Ovary (tissue), 9 donors: ENCODE measurements around the gene SPTSSA. TPM values are rescaled to one million over a fixed set of nuclear protein-coding genes. Genes with fewer than 3 reads are reported as not detected.

ENCODE experiments used
- DNase-seq, 5 donors: peaks; one replicate each; pipeline ENCODE4 v3.0.0-alpha.2; 2019 to 2020
- H3K27ac ChIP-seq, 2 donors: fragments of 200-600 bp; one replicate each; pipeline versions ENCODE4 v1.5.1 to v1.8.0; 2019 to 2022
- H3K27me3 ChIP-seq: fragments of 200-600 bp; one replicate; pipeline ENCODE4 v1.8.0; 2022
- H3K36me3 ChIP-seq: fragments of 200-600 bp; sonication (generic); one replicate; pipeline ENCODE4 v1.5.1; 2019
- H3K4me1 ChIP-seq: one replicate; pipeline ENCODE4 v1.8.1; 2013; ENCODE audit warnings: mild to moderate bottlenecking, moderate library complexity; ENCODE audit not compliant: insufficient read depth
- H3K4me3 ChIP-seq: fragments of 200-600 bp; sonication (generic); one replicate; pipeline ENCODE4 v1.5.1; 2017
- H3K9me3 ChIP-seq, 2 donors: fragments of 200-600 bp in 1 of 2; sonication (generic) in 1 of 2; one replicate each; pipeline versions ENCODE4 v1.5.1 to v1.8.1; 2013 to 2019; ENCODE audit warnings: mild to moderate bottlenecking in 1 of 2, moderate library complexity in 1 of 2
- EP300 ChIP-seq: sonication (generic); formaldehyde crosslinking; IDR thresholded peaks from one replicate; pipeline ENCODE4 v1.6.1; 2017; ENCODE audit warnings: antibody characterized with exemption
- POLR2A ChIP-seq: fragments of 450-650 bp; IDR thresholded peaks from one replicate; pipeline ENCODE4 v1.6.1; 2017; ENCODE audit warnings: antibody characterized with exemption, mild to moderate bottlenecking, moderate library complexity
- WGBS, 3 donors: extraction: QIAGEN DNeasy Blood & Tissue Kit in 1 of 3; methylation state at CpG; one replicate each; pipeline versions ENCODE4 v1.1.5 to v1.1.7; 2013 to 2017; 5-methylcytosine and 5-hydroxymethylcytosine counted together
- intact Hi-C, 4 donors: fragments of 100-400 bp; cut with DNase I; formaldehyde crosslinking; loops; one replicate each; pipeline versions ENCODE4 v1.11.0 to v1.15.1; 2022 to 2023
- polyA plus RNA-seq, 2 donors: library from polyadenylated mRNA; stranded (reverse); fragments of 200-250 nt in 1 of 2; fragments of 350-450 nt in 1 of 2; fragmentation: Illumina TruSeq in 1 of 2; extraction: RNeasy Lipid Tissue Mini Kit (QIAGEN cat#74804) in 1 of 2; gene quantifications; one replicate each; pipeline ENCODE4 v1.2.3, GENCODE V29; 2013 to 2014
- total RNA-seq, 7 donors: library from RNA; depleted of rRNA in 2 of 7; stranded (reverse); fragments of >200 nt in 2 of 7; fragmentation: NEBNext Ultra II Directional in 3 of 7; extraction: Animal tissue kit (Norgen Biotek cat#: 25700) in 3 of 7; gene quantifications; one replicate each; pipeline versions ENCODE4 v1.1.0 to v1.2.4, GENCODE V29; 2016 to 2023
- TF ChIP-seq, protein P1 (sequence below), 3 donors: fragments of 450-650 bp in 2 of 3; fragments of 200-600 bp in 1 of 3; IDR thresholded peaks; one replicate each; pipeline versions ENCODE4 v1.5.1 to v1.8.0; 2016 to 2022; ENCODE audit warnings: antibody characterized with exemption in 3 of 3, mild to moderate bottlenecking in 1 of 3
- donor health status: DM: no; HTN: no; CAD: no; lungs with moderate emphysema.
- donor health status: DM: no; HTN: no; CAD: no.
- donor health status: Bipolar disorder and iron deficiency.
- donor health status: DM: yes; HTN: yes; CAD: no.
- donor health status: DM: no; HTN: no; CAD: no.
- donor health status: DM: yes; HTN: yes; CAD: no.

Gene SPTSSA
- total and polyA plus RNA-seq, 9 donors = 18.9 to 36.1 (median 24.1) TPM

DNA sequence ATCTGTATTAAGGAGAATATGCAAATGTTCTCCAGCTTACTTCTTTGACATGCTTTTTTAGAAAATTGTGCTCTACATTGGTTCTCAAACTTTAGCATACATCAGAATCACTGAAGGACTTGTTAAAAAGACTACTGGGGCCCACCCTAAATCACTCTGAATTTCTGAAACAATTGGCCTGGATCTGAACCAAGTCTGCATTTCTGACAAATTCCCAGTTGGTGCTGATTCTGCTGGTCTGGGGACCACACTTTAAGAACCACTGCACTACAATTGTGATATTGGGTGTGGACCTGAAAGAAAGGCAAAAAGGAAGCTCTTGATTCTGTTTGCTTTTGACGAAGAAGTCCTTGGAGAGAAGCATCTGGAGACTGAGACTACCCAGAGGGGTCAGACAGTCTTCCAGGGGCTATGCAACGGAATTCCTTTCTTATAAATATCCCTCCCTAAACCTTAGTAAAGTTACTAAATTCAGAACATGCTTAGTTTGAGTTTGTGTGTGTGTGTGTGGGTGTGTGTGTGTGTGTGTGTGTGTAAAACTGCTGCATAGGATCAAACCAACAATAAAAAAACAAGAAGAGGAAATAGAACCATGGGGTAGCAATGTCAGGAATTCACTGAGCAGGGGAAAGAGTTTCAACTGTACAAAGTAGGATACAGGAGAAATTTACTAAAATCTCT is 40.6 kb upstream of the SPTSSA start:
- H3K27me3 ChIP-seq = no peaks in the 10 kb centered on the region
- no peak for DNase-seq
- no peaks in the 10 kb centered on the region for H3K36me3 ChIP-seq
- intact Hi-C loops = no loop called here
- no peak overlapping the region for H3K4me3 ChIP-seq
- whole genome bisulfite sequencing, 3 donors = 4 to 15% (median 5%) methylated on average over 2 of the region's 2 CpGs
- peak overlapping the region; percentile 28 to 46 for H3K27ac ChIP-seq
- H3K9me3 ChIP-seq = no peaks in the 10 kb centered on the region
- TF ChIP-seq EP300 = no peak
- TF ChIP-seq, protein P1, sequence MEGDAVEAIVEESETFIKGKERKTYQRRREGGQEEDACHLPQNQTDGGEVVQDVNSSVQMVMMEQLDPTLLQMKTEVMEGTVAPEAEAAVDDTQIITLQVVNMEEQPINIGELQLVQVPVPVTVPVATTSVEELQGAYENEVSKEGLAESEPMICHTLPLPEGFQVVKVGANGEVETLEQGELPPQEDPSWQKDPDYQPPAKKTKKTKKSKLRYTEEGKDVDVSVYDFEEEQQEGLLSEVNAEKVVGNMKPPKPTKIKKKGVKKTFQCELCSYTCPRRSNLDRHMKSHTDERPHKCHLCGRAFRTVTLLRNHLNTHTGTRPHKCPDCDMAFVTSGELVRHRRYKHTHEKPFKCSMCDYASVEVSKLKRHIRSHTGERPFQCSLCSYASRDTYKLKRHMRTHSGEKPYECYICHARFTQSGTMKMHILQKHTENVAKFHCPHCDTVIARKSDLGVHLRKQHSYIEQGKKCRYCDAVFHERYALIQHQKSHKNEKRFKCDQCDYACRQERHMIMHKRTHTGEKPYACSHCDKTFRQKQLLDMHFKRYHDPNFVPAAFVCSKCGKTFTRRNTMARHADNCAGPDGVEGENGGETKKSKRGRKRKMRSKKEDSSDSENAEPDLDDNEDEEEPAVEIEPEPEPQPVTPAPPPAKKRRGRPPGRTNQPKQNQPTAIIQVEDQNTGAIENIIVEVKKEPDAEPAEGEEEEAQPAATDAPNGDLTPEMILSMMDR (IDR thresholded peaks at IDR 0.05) = no peak
- no peak for TF ChIP-seq POLR2A
- H3K4me1 ChIP-seq = peaks cover 2% of the 10 kb centered on the region

DNA sequence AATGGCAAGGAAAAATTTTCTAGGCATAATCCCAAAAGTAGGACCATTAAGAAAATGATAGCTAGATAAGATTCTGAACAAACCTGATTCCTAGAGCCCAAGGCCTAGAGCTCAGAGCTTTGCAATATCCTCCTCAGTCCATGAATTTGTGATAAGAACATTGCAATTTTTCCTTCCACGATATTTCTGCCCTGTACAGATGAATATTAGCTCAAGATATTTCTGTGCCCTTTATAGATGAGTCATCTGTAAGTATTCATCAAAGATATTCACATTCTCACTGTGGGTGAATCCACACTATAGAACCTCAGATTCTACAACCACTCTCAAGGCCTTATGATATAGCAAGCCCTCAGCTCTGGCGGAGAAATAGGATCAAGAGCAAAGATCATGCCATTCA is 40.0 kb upstream of the SPTSSA start:
- TF ChIP-seq POLR2A (no peak), EP300 (no peak)
- TF ChIP-seq, protein P1 (IDR thresholded peaks at IDR 0.05) = no peak
- no peaks in the 10 kb centered on the region for H3K36me3 ChIP-seq
- no peak for DNase-seq
- no peaks in the 10 kb centered on the region for H3K9me3 ChIP-seq
- no peak overlapping the region for H3K4me3 ChIP-seq
- WGBS, 3 donors = 52 to 65% (median 65%) methylated on average over 2 of the region's 2 CpGs
- intact Hi-C loops = no loop called here
- peak overlapping the region in 1 of 2 donors; percentile 46 for H3K27ac ChIP-seq
- peaks cover 5% of the 10 kb centered on the region for H3K4me1 ChIP-seq
- no peaks in the 10 kb centered on the region for H3K27me3 ChIP-seq

DNA sequence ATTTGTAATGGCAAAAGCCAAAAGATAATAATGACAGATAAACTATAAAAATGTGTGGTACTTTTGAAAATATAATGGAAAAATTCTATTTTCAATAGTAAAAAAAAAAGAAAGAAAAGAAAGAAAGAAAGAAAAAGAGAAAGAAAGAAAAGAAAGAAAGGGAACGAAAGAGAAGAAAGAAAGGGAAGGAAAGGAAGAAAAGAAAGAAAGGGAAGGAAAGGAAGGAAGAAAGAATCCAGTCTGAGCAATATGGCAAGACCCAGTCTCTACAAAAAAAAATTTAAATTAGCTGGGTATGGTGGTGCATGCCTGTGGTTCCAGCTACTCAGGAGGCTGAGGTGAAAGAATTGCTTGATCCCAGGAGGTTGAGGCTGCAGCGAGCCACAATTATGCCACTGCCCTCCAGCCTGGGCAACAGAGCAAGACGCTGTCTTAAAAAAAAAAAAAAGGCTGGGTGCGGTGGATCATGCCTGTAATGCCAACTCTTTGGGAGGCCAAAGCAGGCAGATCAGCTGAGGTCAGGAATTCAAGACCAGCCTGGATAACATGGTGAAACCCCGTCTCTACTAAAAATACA is 39.1 kb upstream of the SPTSSA start:
- H3K4me3 ChIP-seq = no peak overlapping the region
- H3K36me3 ChIP-seq = no peaks in the 10 kb centered on the region
- intact Hi-C loops = no loop called here
- TF ChIP-seq EP300 (no peak), POLR2A (no peak)
- TF ChIP-seq, protein P1 (IDR thresholded peaks at IDR 0.05) = no peak
- H3K9me3 ChIP-seq = no peaks in the 10 kb centered on the region
- DNase-seq = peak in 1 of 5 donors; percentile 3
- peaks cover 10% of the 10 kb centered on the region for H3K4me1 ChIP-seq
- no peak overlapping the region for H3K27ac ChIP-seq
- 92 to 94% (median 93%) methylated on average over 4 to 5 of the region's 5 CpGs for WGBS, 3 donors
- H3K27me3 ChIP-seq = no peaks in the 10 kb centered on the region

DNA sequence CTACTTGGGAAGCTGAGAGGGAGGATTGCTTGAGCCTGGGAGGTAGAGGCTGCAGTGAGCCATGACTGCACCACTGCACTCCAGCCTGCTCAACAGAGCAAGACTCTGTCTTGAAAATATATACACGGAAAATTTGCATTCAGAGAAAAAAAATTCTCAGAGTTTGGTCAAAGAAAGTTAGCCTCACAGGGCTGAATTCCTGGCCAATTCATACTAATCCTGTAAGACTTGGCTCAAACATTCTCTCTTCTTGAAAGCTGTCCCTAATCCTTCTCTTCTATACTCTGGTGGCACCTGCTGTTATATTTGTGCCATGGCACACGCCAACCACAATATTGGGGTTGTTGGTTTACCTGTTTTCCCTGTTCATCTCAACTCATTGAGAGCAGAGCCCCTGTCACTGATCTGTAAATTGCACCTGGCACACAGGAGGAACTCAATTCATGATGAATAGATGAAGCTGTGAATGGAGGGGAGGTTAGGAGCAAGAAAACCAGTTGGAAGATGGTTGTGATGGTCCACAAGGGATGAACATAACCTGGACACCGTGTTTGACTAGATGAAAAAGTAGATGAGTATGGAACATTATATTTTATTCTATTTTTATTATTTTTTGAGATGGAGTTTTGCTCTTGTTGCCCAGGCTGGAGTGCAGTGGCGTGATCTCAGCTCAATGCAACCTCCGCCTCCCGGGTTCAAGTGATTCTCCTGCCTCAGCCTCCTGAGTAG is 36.8 kb upstream of the SPTSSA start:
- intact Hi-C loops = loop anchor here in 2 of 4 donors (5.0 kb wide), 2 partner anchors 37 to 38 kb away; partner anchors contain the start of genes EAPP (in 1 of the 2) and SPTSSA (in 1 of the 2)
- TF ChIP-seq, protein P1 (IDR thresholded peaks at IDR 0.05) = no peak
- TF ChIP-seq POLR2A (no peak), EP300 (no peak)
- no peaks in the 10 kb centered on the region for H3K27me3 ChIP-seq
- peaks cover 12% of the 10 kb centered on the region for H3K4me1 ChIP-seq
- H3K4me3 ChIP-seq = no peak overlapping the region
- no peak for DNase-seq
- H3K9me3 ChIP-seq = no peaks in the 10 kb centered on the region
- no peak overlapping the region for H3K27ac ChIP-seq
- H3K36me3 ChIP-seq = no peaks in the 10 kb centered on the region
- WGBS, 3 donors = 93 to 94% (median 94%) methylated on average over 6 of the region's 6 CpGs
